HG02885 (cell line): ENCODE results near the gene ITGA7.

Experiments
- ATAC-seq: cut with Tn5 transposase; IDR thresholded peaks from one replicate; pipeline ENCODE4 v1.9.1; 2021; ENCODE audit warnings: mild to moderate bottlenecking; ENCODE audit not compliant: unreplicated experiment, poor library complexity

The ITGA7 gene

DNA sequence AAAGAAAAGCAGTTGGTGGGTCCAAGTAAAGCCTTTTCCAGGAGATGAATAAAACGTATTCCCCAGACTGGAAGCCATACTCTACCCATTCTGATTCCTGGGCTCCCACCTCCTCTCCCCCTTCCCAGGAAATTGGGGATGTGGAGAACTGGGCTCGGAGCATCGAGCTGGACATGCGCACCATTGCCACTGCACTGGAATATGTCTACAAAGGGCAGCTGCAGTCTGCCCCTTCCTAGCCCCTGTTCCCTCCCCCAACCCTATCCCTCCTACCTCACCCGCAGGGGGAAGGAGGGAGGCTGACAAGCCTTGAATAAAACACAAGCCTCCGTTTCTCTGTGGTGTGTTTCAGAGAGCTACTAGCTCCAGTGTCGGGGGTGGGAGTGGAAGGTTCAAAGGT, 11.7 kb upstream of the ITGA7 start:
- no peak for ATAC-seq

- no peak for ATAC-seq
Measured at GRCh38 chr12:55718624-55719275, 11.0 kb upstream of the ITGA7 start.

DNA sequence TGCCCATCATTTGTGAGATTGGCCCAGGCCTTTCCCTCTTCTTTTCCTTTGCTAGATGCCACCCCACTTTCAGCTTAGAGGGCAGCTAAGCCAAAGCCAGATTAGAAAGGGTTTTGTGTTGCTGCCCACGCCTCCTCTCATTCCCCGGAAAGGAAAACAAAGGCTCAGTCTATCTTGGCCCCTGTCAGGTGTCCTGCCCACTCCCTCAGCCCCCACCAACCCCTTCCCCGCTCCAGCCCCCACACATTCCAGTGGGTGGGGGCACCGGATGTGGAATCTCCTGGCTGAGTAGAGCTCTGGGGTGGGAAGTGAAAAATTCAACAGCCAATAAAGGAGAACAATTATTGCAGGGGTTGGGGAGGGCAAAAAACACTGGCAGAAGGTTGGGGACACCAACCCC, 10.3 kb upstream of the ITGA7 start:
- no peak for ATAC-seq

DNA sequence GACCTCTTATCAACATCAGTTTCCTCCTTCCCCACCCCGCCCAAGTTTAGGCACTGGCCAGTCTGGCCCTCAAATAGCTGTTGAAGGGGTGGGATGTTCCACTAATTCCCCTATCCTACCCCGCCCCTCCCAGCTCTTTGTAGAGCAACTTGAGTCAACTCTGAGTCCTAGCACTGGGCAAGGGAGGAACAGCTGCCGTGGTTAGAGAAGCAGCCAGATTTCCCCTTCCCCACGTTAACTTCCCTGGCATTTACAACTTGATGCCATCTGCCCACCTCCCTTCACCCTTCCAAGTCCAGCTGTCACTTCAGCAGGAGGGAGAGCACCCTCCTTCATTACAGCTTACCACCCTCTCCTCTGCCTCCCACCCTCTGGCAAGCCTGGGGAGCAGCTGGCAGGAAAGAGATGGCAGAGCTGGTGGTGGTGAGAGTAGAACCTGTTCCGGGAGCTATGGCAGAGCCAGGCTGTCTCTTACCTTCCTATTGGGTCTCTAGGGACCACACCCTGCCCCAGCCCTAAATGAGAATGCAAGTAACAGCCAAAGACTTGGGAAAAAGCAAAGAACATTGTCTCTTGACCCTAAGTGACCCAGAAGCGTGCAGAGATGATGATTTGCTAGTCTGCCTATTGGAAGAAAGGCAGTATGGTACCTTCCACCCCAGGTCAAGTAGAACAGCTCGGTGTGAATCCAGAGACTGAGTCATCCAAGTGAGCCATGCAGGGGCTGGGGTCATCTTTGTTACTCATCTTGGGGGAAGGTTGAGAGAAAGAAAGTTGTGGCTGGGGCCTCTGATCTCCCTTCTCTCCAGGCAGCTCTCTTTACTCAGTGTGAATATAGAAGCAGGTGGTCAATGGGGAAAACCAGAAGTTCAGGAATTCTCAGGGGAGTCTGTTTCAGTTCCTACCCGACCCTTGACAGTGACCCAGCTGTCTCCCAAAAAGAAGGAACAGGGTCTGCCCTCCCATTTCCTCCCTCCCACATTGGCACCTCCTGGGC, 9.6 kb upstream of the ITGA7 start:
- no peak for ATAC-seq

- peak; percentile 31 for ATAC-seq
Measured at GRCh38 chr12:55716582-55716957, 8.9 kb upstream of the ITGA7 start.

GRCh38 chr12:55715833-55716581, 8.3 kb upstream of the ITGA7 start, which contains the start of gene BLOC1S1:
TSS of gene BLOC1S1 (plus strand) at chr12:55716046. CDS start at chr12:55716052, 6 bp downstream.
- ATAC-seq, result peak; percentile 93

GRCh38 chr12:55715169-55715764, 7.6 kb upstream of the ITGA7 start:
- ATAC-seq, result no peak

- ATAC-seq, result no peak
Measured at GRCh38 chr12:55713721-55714120, 6.0 kb upstream of the ITGA7 start.

DNA sequence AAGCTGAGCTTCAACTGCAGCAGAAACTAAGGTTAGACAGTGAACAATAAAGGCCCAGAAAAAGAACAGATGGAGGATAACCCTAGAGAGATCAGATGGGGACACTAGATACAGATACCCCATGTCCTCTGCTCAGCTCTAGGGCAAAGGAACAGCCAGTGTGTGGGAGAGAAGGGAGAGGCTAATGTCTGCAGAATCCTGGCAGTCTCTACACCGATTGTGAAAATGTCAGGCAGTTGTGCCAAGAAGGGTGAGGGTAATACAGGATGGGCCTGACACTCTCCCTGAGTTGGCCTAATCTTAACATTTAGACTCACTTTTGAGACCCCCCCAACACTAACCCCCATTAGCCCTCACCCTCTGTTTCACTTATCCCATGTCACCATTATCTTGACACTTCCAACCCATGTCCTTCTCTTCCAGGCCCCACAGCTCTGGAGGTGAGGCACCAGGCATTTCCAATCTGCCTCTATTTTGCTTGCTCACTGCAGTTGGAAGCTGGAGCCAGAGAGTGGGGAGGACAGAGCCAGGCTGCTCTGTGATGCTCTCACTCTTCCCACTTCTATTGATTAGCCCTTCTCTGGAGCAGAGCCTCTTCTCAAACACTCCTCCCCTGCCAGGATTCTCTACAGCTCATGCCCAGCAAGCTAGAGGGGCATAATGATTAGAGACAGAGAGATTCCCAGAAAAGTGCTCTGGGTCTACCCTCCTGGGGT, 5.2 kb upstream of the ITGA7 start:
- ATAC-seq, result no peak

DNA sequence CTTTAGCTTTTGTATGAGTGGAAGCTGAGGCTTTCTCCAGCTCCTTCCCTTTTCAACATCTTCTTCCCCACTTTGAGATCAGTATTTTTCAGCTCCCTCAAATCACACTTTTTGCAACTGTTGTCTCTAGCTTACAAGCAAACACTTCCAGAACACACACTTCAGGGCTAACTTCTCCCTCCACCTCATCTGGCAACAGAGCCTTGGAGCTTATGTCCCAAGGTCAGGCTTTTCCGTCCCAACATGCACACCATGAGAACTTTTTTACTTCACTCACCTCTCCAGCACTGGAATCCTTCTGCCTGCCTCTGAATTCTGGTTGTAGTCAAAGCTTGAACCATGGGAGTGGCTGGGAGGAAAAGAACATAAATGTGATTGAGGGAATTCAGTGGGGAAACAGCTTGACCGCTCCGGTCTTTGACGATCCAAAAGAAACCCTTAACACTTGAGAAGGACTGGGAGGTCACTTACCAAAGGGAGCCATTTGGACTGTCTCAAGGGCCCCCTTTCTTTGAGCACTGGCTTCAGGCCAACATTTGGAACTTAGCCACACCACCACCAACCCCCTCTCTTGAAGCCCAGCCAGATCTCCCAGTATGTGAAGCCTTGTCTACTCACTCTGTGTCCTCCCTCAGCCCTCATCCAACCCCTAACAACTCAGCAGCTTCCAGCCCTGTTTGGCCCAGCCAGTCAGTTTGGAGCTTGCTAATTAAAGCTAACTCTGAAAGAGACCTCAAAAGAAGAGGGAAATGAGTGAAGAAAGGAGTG, 4.3 kb upstream of the ITGA7 start:
- no peak for ATAC-seq

GRCh38 chr12:55708695-55709233, 1.1 kb upstream of the ITGA7 start:
- no peak for ATAC-seq

DNA sequence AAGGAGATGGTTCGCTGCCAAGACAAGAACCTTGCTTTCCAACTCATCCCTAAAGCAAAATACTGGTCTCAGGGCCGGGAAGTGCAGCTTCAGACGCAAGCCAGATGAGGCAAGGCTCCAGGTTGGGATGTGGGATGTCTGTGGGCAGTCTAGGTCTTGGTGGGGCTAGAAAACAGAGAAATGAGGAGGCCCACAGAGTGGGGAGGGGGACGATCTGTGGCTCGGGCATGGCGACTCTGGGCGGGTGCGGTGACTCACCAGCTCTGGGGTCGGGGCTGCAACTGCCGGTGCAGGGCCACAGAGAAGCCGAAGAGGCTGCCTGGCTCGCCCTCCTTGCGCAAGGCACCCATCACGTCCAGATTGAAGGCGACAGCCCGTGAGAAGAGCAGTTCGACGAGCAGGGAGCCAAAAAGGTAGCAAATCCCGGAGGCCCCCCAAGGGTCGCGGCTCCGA, 459 bp downstream of the ITGA7 start:
- no peak for ATAC-seq

DNA sequence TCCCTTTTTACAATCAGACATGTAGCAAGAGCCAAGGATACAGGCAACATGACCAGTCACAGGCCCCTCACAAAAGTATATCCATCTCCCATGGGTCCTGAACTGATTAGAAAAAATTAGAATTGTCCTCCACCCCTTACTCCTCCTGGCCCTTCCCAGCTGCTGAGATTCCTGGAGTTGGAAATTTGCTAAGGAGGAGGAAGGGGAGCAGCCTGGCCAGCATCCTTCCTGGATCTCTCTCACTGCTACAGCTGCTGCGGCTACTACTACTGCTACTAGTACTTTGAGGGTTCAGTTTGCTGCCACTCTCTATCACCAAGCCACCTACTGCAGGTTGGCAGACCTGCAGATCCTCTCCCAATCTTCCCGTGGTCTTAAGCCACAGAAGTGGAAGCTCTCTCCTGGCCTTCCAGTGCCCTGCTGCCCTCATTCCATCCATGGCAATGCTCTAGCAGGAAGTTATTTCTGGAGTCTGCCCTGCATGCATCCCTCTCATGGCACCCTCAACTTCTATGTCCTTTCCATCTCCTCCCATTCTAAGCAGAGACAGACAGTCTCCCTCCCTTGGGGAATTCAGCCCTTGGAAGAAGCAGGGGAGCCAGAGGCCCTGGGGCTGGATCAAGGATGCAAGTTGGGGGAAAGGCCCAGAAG, 1.0 kb downstream of the ITGA7 start:
- no peak for ATAC-seq

GRCh38 chr12:55705782-55706402, 1.8 kb downstream of the ITGA7 start:
- no peak for ATAC-seq

DNA sequence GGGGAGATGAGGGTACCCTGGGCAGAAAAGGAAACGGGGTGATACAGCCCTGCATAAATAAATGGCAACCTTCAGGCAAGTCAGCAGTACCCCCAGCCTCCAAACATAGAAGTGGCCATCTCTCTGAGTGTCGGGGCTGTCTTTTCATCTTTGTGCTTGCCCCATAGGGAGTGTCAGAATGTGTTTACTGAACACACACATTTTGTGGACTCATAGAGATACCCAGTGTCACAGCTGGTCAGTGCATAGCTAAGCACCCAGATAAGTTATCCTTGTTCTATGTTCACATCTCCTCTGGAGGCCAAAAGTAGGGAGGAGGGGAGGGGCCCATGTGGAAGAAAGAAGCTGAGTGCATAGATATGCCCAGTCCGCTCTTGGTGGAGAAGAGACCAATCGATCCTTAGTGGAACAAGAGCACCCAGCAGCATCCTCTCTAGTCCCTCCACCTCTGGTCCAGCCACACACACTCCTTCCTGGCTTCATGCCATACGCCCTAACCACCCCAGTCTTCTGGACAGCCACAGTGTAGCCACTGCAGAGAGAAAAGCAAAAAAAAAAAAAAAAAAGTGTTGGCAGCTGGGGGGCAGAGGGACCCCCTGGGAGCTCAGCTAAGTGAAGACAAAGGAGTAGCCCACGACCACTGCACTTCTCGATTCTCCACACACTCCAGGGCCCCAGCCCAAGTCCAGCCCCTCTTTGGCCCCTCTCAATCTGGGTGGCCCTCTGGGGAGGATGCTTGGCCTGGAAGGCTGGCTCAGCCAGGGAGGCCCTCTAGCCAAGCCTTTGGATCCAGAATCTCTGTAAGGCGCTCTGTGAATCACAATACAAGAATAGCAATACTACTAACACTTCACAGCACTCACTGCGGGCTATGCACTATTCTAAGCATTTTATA, 2.6 kb downstream of the ITGA7 start:
- ATAC-seq, result no peak

GRCh38 chr12:55703901-55704761, 3.6 kb downstream of the ITGA7 start:
- no peak for ATAC-seq
